ENCODE data around the gene NXNL2.

Gene NXNL2

GRCh38 chr9:88534456-88535225 is at the start of gene NXNL2:
TSS of gene NXNL2 (plus strand) at chr9:88535178. CDS start at chr9:88535435, 257 bp downstream.
- DNase-seq: peak in 1 of 2 donors; percentile 13

GRCh38 chr9:88488166-88488565 is 46.8 kb upstream of the NXNL2 start:
- no peak for DNase-seq

GRCh38 chr9:88494983-88495721 is 39.8 kb upstream of the NXNL2 start:
- no peak for DNase-seq

- no peak for DNase-seq
Measured at GRCh38 chr9:88497224-88497623, 37.8 kb upstream of the NXNL2 start.

- no peak for DNase-seq
Measured at GRCh38 chr9:88498880-88499279, 36.1 kb upstream of the NXNL2 start.

GRCh38 chr9:88501086-88501485 is 33.9 kb upstream of the NXNL2 start:
- DNase-seq: no peak

GRCh38 chr9:88502552-88503034 is 32.4 kb upstream of the NXNL2 start:
- DNase-seq: no peak

GRCh38 chr9:88503081-88503844 is 31.7 kb upstream of the NXNL2 start:
- DNase-seq: no peak

- DNase-seq: no peak
Measured at GRCh38 chr9:88503845-88504764, 30.9 kb upstream of the NXNL2 start.

- DNase-seq: no peak
Measured at GRCh38 chr9:88508326-88508725, 26.7 kb upstream of the NXNL2 start.

- no peak for DNase-seq
Measured at GRCh38 chr9:88511906-88512305, 23.1 kb upstream of the NXNL2 start.

GRCh38 chr9:88514247-88514646 is 20.7 kb upstream of the NXNL2 start:
- DNase-seq: no peak

- no peak for DNase-seq
Measured at GRCh38 chr9:88521308-88521707, 13.7 kb upstream of the NXNL2 start.

GRCh38 chr9:88522360-88522759 is 12.6 kb upstream of the NXNL2 start:
- no peak for DNase-seq

- DNase-seq: no peak
Measured at GRCh38 chr9:88523056-88523455, 11.9 kb upstream of the NXNL2 start.

GRCh38 chr9:88524911-88525310 is 10.1 kb upstream of the NXNL2 start:
- no peak for DNase-seq

GRCh38 chr9:88527618-88528017 is 7.4 kb upstream of the NXNL2 start:
- no peak for DNase-seq

- DNase-seq: no peak
Measured at GRCh38 chr9:88528080-88528790, 6.7 kb upstream of the NXNL2 start.

GRCh38 chr9:88529496-88529895 is 5.5 kb upstream of the NXNL2 start:
- DNase-seq: no peak

GRCh38 chr9:88530051-88530450 is 4.9 kb upstream of the NXNL2 start:
- DNase-seq: no peak

GRCh38 chr9:88531920-88532698 is 2.9 kb upstream of the NXNL2 start:
- DNase-seq: no peak
